Mammary epithelial cell (primary cell): ENCODE data around the gene USP17L29.
"Not testable (repeated sequence)": the region's sequence is repeated elsewhere in the genome, so short reads cannot be mapped to it uniquely, and the experiment has no call there.

ENCODE experiments used
- CTCF ChIP-seq, 2 donors: IDR thresholded peaks in 1 of 2; conservative IDR thresholded peaks in 1 of 2; 2 replicates each; pipeline ENCODE4 v1.5.1; 2011 to 2012; ENCODE audit warnings: inconsistent platforms in 2 of 2, low read length in 2 of 2, mild to moderate bottlenecking in 2 of 2, control low read depth in 1 of 2, low read depth in 1 of 2; ENCODE audit not compliant: insufficient read depth in 1 of 2; ENCODE audit errors: extremely low read depth in 1 of 2
- EZH2 ChIP-seq: IDR thresholded peaks from 2 replicates; pipeline ENCODE4 v1.6.1; 2012; ENCODE audit warnings: low read length, inconsistent platforms, borderline replicate concordance

GRCh38 chr4:9350866-9351265 lies 2.6 kb upstream of the USP17L29 start:
- not testable (repeated sequence) for TF ChIP-seq CTCF (conservative IDR thresholded peaks at IDR 0.05 in 1 of 2, IDR thresholded peaks at IDR 0.05 in 1 of 2; ENCODE audit: extremely low read depth in 1 of 2, insufficient read depth in 1 of 2, low read depth in 1 of 2, low read length in 2 of 2); EZH2
